Retinal pigment epithelial cell (primary cell): ENCODE data around the gene EPHA8.

Experiments
- DNase-seq: peaks from one replicate; pipeline ENCODE4 v3.0.0-alpha.2; 2010; ENCODE audit warnings: low read depth
- H3K4me3 ChIP-seq: 2 replicates; pipeline ENCODE4 v1.5.1; 2011; ENCODE audit warnings: mild to moderate bottlenecking, low read length, control low read depth, moderate library complexity
- TF ChIP-seq, protein P1 (sequence below): conservative IDR thresholded peaks from 2 replicates; pipeline ENCODE4 v1.5.1; 2011; ENCODE audit warnings: low read depth, low read length, control low read depth, inconsistent platforms

Gene EPHA8

DNA sequence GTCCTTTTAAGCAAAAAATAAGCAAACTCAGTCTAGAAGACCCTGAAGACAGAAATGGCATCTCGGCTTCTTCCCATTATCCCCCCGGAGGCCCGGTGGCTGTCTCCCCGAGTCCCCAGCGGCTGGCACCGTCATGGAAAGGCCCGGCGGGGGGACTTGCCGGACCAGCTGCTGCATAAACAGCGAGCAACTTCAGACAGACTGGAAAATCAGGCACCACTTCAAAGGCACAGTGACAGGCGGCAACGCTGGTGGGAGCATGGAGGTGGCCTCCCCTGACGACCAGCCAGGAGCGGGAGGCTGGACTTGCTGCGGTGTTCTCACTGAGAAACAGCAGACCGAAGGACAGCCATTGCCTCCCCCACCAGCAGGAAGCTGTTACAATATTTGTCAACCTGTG lies 54.8 kb downstream of the EPHA8 start:
- H3K4me3 ChIP-seq = no peak overlapping the region
- no peak for DNase-seq
- TF ChIP-seq, protein P1, sequence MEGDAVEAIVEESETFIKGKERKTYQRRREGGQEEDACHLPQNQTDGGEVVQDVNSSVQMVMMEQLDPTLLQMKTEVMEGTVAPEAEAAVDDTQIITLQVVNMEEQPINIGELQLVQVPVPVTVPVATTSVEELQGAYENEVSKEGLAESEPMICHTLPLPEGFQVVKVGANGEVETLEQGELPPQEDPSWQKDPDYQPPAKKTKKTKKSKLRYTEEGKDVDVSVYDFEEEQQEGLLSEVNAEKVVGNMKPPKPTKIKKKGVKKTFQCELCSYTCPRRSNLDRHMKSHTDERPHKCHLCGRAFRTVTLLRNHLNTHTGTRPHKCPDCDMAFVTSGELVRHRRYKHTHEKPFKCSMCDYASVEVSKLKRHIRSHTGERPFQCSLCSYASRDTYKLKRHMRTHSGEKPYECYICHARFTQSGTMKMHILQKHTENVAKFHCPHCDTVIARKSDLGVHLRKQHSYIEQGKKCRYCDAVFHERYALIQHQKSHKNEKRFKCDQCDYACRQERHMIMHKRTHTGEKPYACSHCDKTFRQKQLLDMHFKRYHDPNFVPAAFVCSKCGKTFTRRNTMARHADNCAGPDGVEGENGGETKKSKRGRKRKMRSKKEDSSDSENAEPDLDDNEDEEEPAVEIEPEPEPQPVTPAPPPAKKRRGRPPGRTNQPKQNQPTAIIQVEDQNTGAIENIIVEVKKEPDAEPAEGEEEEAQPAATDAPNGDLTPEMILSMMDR = no peak

DNA sequence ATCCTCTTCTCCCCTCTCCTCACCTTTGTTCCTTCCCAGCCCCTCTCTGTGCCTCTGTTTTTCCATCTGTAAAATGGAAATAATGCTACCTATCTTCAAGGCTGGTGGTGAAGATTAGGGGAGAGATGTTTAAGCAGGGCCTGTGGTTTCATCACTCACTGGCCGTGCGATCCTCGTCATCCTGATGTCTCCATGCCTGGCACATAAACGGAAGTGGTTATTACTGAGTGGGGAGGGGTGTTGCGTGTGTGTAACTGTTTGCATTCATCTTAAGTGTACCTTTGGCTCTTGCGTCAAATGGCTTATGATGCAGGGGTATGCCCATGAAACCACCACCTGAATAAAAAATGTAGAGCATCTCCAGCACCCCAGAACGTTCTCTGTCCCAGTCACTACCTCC lies 56.0 kb downstream of the EPHA8 start:
- DNase-seq = no peak
- no peak overlapping the region for H3K4me3 ChIP-seq
- TF ChIP-seq, protein P1 = no peak

DNA sequence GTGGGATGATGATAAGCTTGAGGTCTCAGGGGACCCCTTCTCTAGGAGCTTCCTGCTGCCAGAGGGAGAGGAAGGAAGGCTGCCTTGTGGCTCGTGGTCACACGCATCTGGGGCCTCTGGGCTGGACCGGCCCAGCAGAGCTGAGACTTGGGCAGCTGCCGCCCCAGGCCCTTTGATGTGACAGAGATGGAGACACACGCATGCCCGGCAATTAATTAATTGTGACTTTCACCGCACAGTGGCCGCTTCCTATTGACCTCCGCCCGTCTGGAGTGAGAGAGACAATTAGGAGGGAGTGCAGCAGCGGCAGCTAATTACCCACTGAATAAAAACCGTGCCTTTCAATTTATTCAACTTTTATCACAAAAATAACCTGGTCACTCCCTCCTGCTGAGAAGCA lies 56.5 kb downstream of the EPHA8 start:
- no peak for DNase-seq
- H3K4me3 ChIP-seq = no peak overlapping the region
- TF ChIP-seq, protein P1 = no peak

DNA sequence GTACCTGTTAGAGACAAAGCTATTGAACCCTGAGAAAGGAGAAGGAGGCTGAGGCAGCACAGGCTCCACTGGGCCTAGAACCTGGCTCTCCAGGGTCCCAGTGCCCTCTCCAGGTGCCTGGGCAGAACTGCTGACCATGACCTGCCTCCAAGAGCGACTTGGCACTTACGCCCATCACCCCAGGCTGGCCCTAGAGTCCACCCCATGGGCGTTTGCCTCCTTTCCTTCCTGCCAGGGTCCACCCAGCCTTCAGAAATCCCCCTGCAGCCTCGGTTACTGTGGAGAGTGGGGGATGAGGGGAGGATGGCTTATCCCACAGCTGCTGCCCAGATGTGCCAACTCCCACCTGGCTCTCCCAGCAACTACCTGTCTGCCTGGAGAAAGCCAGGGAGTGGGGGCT lies 58.5 kb downstream of the EPHA8 start:
- TF ChIP-seq, protein P1 = no peak
- H3K4me3 ChIP-seq = no peak overlapping the region
- DNase-seq = no peak

DNA sequence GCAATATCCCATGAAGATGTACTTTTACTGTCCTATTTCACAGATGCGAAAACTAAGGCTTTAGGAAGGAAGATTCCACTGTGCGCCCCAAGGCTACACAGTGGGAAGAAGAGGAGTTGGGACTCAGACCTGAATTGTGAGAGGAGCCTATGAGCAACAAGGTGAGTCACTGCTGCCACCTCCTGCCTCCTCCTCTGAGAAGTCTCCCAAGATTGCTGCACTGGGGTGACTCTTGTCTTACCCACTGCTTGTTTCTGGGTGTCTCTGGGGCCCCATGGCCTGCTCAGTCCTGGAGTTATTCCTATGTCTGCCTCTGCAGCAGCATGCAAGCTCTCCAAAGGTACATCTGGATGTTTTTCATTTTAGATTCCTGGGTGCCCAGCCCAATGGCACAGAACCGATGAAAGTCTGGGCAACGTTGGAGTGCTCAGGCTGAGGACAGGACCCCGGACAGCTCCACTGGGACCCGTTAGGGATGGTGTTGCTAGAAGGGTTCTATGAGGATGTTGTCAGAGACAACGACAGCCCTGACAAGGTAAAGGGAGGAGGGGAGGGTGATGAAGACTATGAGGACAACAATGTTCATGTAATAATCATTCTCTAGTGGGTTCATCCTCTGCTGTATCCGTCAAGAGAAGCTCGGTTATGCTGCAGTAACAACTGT lies 62.1 kb downstream of the EPHA8 start:
- no peak for DNase-seq
- TF ChIP-seq, protein P1 = no peak

DNA sequence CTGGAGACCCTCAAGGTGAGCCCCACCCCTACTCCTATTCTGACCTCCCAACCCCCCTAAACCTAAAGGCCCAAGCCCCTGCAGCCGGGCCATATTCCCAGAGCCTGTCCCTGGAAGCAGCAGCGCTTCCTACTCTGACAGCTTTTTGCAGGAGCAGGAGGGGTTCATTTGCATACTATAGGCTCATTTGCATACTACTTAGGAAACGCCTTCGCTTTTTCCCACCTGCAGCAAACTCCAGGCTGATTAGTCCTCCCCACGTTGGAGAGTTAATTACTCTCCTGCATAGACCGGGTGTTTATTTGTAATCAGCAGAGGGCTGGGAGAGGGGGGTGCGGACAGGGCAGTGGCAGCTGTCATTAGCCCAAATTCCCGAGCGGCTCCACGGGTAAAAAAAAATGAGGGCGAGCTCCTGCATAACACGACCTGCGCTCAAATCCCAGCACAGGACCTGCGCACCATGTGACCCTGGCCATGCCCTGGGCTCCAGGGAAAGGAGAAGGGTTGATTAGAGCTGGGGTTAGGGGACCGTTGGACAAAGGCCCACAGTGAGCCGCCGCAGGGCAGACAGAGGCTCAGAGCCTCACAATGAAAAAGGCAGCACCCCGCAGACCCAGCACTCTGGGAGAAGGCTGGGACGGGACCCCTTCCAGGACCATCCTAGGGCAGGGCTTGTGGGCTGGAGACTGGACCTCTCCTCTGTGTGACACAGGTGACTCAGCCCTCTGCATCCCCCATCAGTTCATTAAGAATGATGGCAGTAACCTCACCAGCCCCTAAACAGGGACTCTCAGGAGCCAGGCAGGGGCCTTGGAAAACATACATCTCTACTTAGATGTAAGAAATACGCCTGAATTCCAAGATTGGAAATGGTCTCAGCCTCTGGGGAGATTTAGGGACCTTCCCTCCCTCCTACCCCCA lies 63.2 kb downstream of the EPHA8 start:
- TF ChIP-seq, protein P1 = no peak
- no peak overlapping the region for H3K4me3 ChIP-seq
- no peak for DNase-seq

More for the DNA sequence above, 62.1 kb downstream of the EPHA8 start:
- H3K4me3 ChIP-seq = no peak overlapping the region
